GM21717 (cell line): ENCODE measurements around the gene IFIT3.

Source experiments
- ATAC-seq: cut with Tn5 transposase; IDR thresholded peaks from one replicate; pipeline ENCODE4 v1.9.1; 2021; ENCODE audit warnings: mild to moderate bottlenecking, moderate library complexity; ENCODE audit not compliant: unreplicated experiment

The IFIT3 gene

GRCh38 chr10:89332123-89332633, 4.4 kb downstream of the IFIT3 start:
- ATAC-seq, result peak; percentile 46

DNA sequence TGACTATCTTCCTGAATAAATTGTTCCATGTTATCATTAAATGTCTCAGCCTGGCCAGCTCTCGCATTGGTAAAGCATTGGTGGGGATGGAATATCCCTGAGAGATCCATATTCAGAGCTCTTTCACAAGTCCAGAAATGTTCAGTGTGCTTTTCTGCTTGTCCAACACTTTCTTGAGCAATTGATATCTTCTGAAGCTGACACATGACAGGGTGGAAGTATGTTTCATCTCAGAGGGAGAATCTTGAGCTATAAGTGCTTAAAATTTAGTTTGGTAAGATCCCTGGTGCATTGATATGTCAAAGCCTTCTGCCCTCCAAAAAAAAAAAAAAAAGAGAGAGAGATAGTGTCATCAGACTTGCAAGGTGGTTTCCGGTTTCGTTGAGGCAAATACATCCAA, 7.4 kb downstream of the IFIT3 start:
- no peak for ATAC-seq

DNA sequence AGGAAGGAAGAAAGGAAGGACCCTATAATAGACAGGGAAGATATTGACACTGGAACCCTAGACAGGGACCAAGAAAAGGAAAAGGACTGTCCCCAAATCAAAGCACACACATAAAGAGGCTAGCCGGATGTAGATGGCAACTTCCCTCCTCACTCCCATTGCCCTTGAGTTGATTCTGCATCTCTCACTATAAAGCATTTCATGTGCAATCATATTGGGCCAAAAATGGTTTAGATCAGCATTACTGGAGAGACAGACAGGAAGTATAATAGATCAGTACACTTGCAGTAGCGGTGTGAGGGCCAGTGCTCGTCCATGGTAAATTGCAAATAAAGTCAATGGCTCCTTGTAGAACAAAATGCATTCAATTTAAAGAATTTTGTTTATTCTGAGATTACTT, 8.4 kb downstream of the IFIT3 start:
- no peak for ATAC-seq

GRCh38 chr10:89337484-89337883, 9.7 kb downstream of the IFIT3 start:
- ATAC-seq, result peak; percentile 29

GRCh38 chr10:89338713-89339112, 10.9 kb downstream of the IFIT3 start:
- no peak for ATAC-seq

DNA sequence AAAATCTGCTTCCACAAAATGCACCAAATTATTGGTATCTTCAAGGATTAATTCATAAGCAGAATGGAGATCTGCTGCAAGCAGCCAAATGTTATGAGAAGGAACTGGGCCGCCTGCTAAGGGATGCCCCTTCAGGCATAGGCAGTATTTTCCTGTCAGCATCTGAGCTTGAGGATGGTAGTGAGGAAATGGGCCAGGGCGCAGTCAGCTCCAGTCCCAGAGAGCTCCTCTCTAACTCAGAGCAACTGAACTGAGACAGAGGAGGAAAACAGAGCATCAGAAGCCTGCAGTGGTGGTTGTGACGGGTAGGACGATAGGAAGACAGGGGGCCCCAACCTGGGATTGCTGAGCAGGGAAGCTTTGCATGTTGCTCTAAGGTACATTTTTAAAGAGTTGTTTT, 12.1 kb downstream of the IFIT3 start:
- ATAC-seq, result no peak

- ATAC-seq, result no peak
Observed at GRCh38 chr10:89341649-89342048, 13.9 kb downstream of the IFIT3 start.

- no peak for ATAC-seq
Observed at GRCh38 chr10:89342206-89342958, 14.6 kb downstream of the IFIT3 start.

GRCh38 chr10:89343089-89343767, 15.4 kb downstream of the IFIT3 start:
- ATAC-seq, result no peak

- no peak for ATAC-seq
Observed at GRCh38 chr10:89344156-89344555, 16.4 kb downstream of the IFIT3 start.

DNA sequence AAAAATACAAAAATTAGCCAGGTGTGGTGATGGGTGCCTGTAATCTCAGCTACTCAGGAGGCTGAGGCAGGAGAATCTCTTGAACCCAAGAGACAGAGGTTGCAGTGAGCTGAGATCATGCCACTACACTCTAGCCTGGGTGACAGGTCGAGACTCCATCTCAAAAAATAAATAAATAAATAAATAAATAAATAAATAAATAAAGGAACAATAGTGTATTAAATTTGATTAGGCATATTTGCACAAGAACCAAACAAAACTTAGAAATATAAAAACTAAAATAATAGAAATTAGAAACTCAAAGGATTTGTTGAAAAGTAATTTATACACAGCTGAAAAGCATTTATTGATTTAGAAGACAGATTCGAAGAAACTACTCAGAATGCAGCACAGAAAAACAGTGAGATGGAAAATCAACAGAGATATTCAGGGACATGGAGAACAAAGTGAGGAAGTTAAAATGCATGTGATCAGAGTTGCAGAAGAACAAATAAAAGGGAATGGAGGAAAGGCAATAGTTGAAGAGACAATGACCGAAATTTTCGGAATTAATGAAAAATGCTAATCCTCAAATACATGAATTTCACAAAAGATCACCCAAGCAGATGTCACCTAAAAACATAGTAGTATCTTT, 17.7 kb downstream of the IFIT3 start:
- no peak for ATAC-seq

DNA sequence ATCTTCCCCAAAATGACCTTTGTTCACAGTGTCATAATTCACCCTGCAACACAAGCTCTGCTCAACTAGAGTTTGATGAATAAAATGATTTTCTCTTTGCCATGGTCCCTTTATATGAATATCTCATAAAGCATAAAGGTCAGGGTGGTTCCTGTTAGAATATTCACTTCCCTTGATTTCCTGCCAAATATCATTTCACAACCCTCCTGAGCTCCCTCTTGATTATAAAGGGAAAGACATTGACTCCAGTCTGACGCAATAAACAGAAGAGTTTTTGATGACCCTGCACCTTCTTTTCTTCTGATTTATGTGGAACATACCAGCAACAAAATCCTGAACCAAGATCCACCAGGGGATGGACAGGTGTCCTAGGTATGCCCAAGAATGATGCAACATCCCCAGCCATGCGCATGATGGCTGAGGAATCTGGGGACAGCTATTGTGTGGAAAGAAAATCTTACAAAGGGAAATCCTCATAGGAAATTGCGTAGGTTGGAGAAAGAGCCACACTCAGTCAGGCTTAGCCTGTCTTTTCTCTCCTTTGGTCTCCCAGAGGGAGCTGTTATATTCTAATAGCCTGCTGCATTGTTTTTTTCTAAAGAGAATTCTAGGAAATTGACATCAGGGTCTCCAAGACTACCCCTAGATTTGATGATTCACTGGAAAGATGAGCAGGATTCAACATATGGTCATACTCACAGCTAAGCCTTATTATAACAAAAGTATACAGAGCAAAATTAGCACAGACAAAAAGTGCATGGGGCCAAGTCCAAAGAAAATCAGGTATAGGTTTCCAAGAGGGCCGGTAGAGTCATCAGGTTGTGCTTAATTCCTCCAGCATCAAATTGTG, 18.8 kb downstream of the IFIT3 start:
- no peak for ATAC-seq

DNA sequence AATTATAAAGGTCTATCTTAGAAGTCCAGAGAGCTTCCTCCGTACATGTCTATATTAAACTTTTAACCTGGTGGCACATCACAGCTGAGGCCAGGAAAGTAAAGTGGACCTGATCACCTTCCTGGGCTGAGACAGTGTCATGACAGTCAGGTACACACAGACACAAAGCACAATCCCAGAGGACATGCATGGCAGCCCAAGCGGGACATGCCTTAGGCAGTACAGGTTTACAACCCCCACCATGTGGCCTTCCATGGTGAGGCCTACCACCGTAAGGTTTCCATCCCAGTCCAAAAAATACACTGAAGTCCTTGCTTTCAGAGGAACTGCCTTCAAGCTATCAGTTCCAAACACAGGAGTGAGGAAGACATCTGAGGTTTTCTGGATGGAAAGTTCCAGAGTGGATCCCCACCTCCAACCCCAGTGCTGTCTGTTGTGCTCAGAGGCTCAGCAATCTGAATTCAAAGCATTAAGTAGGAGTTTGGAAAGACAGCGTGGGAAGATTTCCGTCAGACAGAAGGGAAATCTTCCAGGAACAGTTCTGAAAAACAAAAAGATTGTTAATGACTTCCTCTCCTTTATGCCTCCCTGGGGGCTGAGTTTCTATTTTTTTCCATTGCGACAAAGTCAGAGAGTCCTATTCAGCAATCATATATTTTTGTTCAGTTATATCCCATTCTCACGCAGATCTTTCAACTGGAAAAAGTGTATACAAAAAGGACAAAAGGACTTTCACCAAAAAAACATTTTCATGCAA, 20.1 kb downstream of the IFIT3 start:
- no peak for ATAC-seq

DNA sequence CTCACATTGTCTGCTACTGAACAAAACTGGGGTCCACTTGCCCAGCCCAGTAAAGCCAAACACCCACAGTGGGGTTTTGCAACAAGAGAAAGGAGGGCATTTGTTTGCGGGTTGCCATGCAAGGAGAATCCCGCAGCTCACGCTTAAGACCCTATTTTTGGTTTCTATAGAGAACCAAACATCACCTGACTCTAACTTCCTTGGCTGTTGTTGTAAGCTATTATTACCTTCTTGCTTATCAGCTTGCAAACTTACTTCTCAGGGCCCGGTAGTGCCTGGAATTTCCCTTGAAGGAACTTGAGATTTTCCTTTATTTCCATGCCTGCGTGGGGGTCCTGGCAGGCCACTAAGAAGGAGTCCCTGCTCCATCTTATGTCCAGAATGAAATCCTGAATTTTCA, 20.7 kb downstream of the IFIT3 start:
- no peak for ATAC-seq

- no peak for ATAC-seq
Observed at GRCh38 chr10:89348975-89349374, 21.2 kb downstream of the IFIT3 start.

- ATAC-seq, result peak; percentile 38
Observed at GRCh38 chr10:89350631-89351315, 23.0 kb downstream of the IFIT3 start.

DNA sequence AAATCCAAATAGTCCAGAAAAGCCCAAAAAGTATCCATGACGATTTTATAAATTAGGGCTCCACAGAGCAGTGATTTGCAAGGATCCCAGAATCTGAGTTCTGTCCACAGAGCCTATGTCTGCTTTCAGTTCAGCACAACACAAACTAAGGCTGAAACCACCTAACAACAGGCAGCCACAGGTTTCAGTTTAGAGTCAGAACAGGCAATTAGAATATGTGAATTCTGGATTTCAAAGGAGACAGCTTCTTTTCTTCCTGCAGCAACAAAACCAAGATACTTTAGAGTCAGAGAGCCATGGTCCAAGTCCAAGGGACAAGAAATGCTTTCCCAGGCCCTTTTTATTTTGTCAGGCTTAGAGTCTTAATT, 23.6 kb downstream of the IFIT3 start:
- peak; percentile 90 for ATAC-seq

DNA sequence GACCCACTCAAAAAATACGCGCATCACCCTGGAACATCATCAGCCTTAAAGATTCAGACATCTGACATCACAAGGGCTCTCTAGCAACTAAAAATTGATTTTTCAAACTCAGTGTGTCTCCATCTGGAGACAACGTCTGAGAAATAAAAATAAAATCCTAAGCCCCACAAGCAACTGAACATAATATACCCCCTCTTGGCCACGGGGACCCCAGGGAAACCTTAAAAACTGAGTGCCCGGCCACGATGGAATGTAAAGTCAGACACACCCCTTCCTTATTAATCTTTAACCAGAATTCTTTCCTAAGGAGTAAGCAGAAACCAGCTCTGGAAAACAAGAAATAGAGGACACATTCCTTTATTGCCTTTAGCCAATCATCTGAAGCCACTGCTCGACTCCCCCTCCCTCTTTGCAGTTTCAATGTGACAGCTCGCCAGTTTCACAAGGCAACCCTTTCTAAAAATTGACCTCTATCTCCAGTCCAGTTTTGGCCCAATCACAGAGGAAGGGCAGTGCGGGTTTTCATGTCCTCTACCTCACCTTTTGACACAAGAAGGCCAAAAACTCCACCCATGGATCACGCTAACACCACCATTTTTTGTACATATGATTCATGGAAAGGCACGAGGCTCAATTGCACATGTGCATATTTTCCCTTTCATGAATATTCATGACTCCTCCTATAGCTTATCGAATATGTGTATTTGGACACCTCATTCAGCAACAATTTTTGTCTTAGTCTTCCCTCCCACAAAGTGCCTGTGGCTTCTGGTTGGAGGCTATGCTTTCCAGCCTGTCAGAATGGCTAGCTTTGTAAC, 24.2 kb downstream of the IFIT3 start:
- ATAC-seq, result no peak

DNA sequence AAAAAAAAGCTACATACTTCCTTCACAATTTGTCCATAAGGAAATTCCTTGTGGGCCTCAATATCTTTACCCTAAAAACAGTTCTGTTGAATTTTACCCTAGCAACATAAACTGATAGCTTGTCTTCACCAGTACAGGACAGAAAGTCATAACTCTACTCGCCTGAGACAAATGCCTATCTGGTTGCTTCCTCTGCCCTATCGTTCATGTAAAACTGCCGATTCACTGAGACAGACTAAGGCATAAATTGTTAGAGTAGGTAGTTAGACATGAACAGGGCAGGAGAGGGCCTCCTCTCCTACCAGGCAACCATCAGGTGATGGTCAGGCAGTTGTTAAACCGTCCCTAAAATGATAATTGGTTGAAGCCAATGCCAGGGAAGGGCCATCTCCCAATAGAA, 25.0 kb downstream of the IFIT3 start:
- no peak for ATAC-seq
